H1 (cell line): ENCODE data around the gene FANCI. TPM values are rescaled to one million over a fixed set of nuclear protein-coding genes. Genes with fewer than 3 reads are reported as not detected.

ENCODE experiments used
- ASH2L ChIP-seq: fragments of 200-600, 300-600 bp; sonication (generic); IDR thresholded peaks from one replicate; pipeline ENCODE4 v1.7.1; 2017; ENCODE audit warnings: low read length
- CBX5 ChIP-seq: fragments of 300-800, 300-1000 bp; sonication (generic); IDR thresholded peaks from 2 replicates; pipeline ENCODE4 v1.7.1; 2016; ENCODE audit warnings: antibody characterized with exemption, low read length, low read depth
- CBX8 ChIP-seq: fragments of 300-800, 300-1000 bp; sonication (generic); IDR thresholded peaks from 2 replicates; pipeline ENCODE4 v1.7.1; 2016; ENCODE audit warnings: low read depth, low read length, borderline replicate concordance
- POLR2AphosphoS5 ChIP-seq: IDR thresholded peaks from 2 replicates; pipeline ENCODE4 v1.6.1; 2011; ENCODE audit warnings: low read depth, low read length
- polyA plus RNA-seq, 7 experiments: library from polyadenylated mRNA; depleted of rRNA in 3 of 7; stranded (reverse) in 5 of 7; unstranded in 2 of 7; fragments of >200 nt in 5 of 7; fragments of 200-250 nt in 2 of 7; gene quantifications; 1 replicate in 5 of 7; 2 replicates in 1 of 7; 4 replicates in 1 of 7; pipeline versions ENCODE4 v1.2.1 to v1.2.3, GENCODE V29; 2011 to 2013; ENCODE audit warnings: missing spikeins in 2 of 7, mixed read lengths in 2 of 7
- total RNA-seq: library from RNA; stranded (reverse); fragmentation: NEBNext Ultra II Directional; extraction: Animal tissue kit (Norgen Biotek cat#: 25700); gene quantifications from 2 replicates; pipeline ENCODE4 v1.2.1, GENCODE V29; 2021

The FANCI gene
- total and polyA plus RNA-seq, 2 of the 8 experiments (the other 6 are each of a cell fraction or from before 2014, with no cell fraction given) = 37.8 to 115 TPM

- no peak for TF ChIP-seq CBX8
- no peak for TF ChIP-seq CBX5
- TF ChIP-seq ASH2L = no peak
- TF ChIP-seq POLR2AphosphoS5 = no peak
These were observed 94.3 kb downstream of the FANCI start (continued) for GRCh38 chr15:89338036-89338435.
